Neural progenitor cell (in vitro differentiated cells): ENCODE results near the gene NR4A3. TPM values are rescaled to one million over a fixed set of nuclear protein-coding genes. Genes with fewer than 3 reads are reported as not detected.

Experiments
- DNase-seq: peaks from one replicate; pipeline ENCODE4 v3.0.0-alpha.2; 2016; ENCODE audit warnings: low spot score
- H2AFZ ChIP-seq: fragments of 200-600 bp; sonication (generic); replicated peaks from 2 replicates; pipeline ENCODE4 v1.6.1; 2016; ENCODE audit warnings: antibody characterized with exemption
- H3F3A ChIP-seq: fragments of 200-600 bp; sonication (generic); 2 replicates; pipeline ENCODE4 v1.6.1; 2016; ENCODE audit warnings: antibody characterized with exemption, low read depth
- H3K27ac ChIP-seq: fragments of 200-600 bp; sonication (generic); 2 replicates; pipeline ENCODE4 v1.5.1; 2016; ENCODE audit warnings: mild to moderate bottlenecking
- H3K27me3 ChIP-seq: fragments of 200-600 bp; sonication (generic); 2 replicates; pipeline ENCODE4 v1.6.1; 2016; ENCODE audit warnings: mild to moderate bottlenecking, moderate library complexity
- H3K36me3 ChIP-seq: fragments of 200-600 bp; sonication (generic); 2 replicates; pipeline ENCODE4 v1.5.1; 2016
- H3K4me1 ChIP-seq: fragments of 200-600 bp; sonication (generic); 2 replicates; pipeline ENCODE4 v1.6.1; 2016; ENCODE audit warnings: mixed run types
- H3K4me2 ChIP-seq: fragments of 200-600 bp; sonication (generic); 2 replicates; pipeline ENCODE4 v1.6.1; 2016
- H3K4me3 ChIP-seq: fragments of 200-600 bp; sonication (generic); 2 replicates; pipeline ENCODE4 v1.5.1; 2016
- H3K79me2 ChIP-seq: fragments of 200-600 bp; sonication (generic); 2 replicates; pipeline ENCODE4 v1.6.1; 2016; ENCODE audit warnings: low read depth
- H3K9ac ChIP-seq: fragments of 200-600 bp; sonication (generic); 2 replicates; pipeline ENCODE4 v1.6.1; 2016
- H3K9me3 ChIP-seq: fragments of 200-600 bp; sonication (generic); 2 replicates; pipeline ENCODE4 v1.5.1; 2016; ENCODE audit warnings: low read depth
- H4K20me1 ChIP-seq: fragments of 200-600 bp; sonication (generic); 2 replicates; pipeline ENCODE4 v1.6.1; 2016; ENCODE audit warnings: low read depth
- H3K27ac Mint-ChIP-seq: 3 replicates; pipeline ENCODE4 v1.8.0; 2021; ENCODE audit warnings: mixed read lengths
- H3K27me3 Mint-ChIP-seq: 2 replicates; pipeline ENCODE4 v1.8.0; 2022; ENCODE audit warnings: low read depth, mild to moderate bottlenecking, inconsistent platforms, moderate library complexity, mixed read lengths; ENCODE audit not compliant: insufficient read depth
- H3K36me3 Mint-ChIP-seq: 3 replicates; pipeline ENCODE4 v1.8.0; 2021; ENCODE audit warnings: mixed read lengths
- H3K4me1 Mint-ChIP-seq: 3 replicates; pipeline ENCODE4 v1.8.0; 2021; ENCODE audit warnings: mixed read lengths
- H3K4me3 Mint-ChIP-seq: 3 replicates; pipeline ENCODE4 v1.8.0; 2021; ENCODE audit warnings: mild to moderate bottlenecking, moderate library complexity, mixed read lengths
- H3K9me3 Mint-ChIP-seq: 3 replicates; pipeline ENCODE4 v1.8.0; 2020; ENCODE audit warnings: mixed read lengths
- CTCF ChIP-seq: fragments of 200-600 bp; sonication (generic); IDR thresholded peaks from 2 replicates; pipeline ENCODE4 v1.5.1; 2017; ENCODE audit warnings: antibody characterized with exemption, mild to moderate bottlenecking
- EZH2 ChIP-seq: fragments of 200-600 bp; sonication (generic); IDR thresholded peaks from 2 replicates; pipeline ENCODE4 v1.6.1; 2017; ENCODE audit warnings: antibody characterized with exemption, mild to moderate bottlenecking, moderate library complexity
- EZH2phosphoT487 ChIP-seq: fragments of 200-600 bp; sonication (generic); IDR thresholded peaks from 2 replicates; pipeline ENCODE4 v1.6.1; 2017; ENCODE audit warnings: antibody characterized with exemption
- total RNA-seq: library from RNA; depleted of rRNA; stranded (reverse); fragments of >200 nt; gene quantifications from 2 replicates; pipeline ENCODE4 v1.2.3, GENCODE V29; 2015; ENCODE audit warnings: low replicate concordance

Gene NR4A3
- total RNA-seq, 1 donor from 2014 or later = 0.26 TPM

GRCh38 chr9:99896119-99896518 lies 74.4 kb downstream of the NR4A3 start:
- H3K4me1 ChIP-seq = peaks cover 13% of the 10 kb centered on the region
- no peak overlapping the region for H3K4me2 ChIP-seq
- Mint-ChIP-seq H3K4me3 (no peak overlapping the region), H3K36me3 (no peaks in the 10 kb centered on the region), H3K27ac (no peak overlapping the region), H3K4me1 (peaks cover 8% of the 10 kb centered on the region), H3K9me3 (no peaks in the 10 kb centered on the region), H3K27me3 (no peaks in the 10 kb centered on the region)
- no peaks in the 10 kb centered on the region for H3K9me3 ChIP-seq
- no peak for DNase-seq
- H3K27me3 ChIP-seq = no peaks in the 10 kb centered on the region
- H3F3A ChIP-seq = no peaks in the 10 kb centered on the region
- no peak overlapping the region for H3K27ac ChIP-seq
- H4K20me1 ChIP-seq = no peaks in the 10 kb centered on the region
- no peak overlapping the region for H3K4me3 ChIP-seq
- TF ChIP-seq EZH2phosphoT487 (no peak), EZH2 (no peak), CTCF (no peak)
- H3K79me2 ChIP-seq = no peaks in the 10 kb centered on the region
- no peaks in the 10 kb centered on the region for H3K36me3 ChIP-seq
- H3K9ac ChIP-seq = no peak overlapping the region
- no peak overlapping the region for H2AFZ ChIP-seq

GRCh38 chr9:99903393-99903792 lies 81.7 kb downstream of the NR4A3 start:
- Histone ChIP-seq H3K27me3 (peaks cover 8% of the 10 kb centered on the region), H3K27ac (no peak overlapping the region), H3K79me2 (peaks cover 15% of the 10 kb centered on the region), H3K4me2 (no peak overlapping the region), H3K36me3 (no peaks in the 10 kb centered on the region), H3K4me3 (no peak overlapping the region), H3K9ac (no peak overlapping the region), H2AFZ (no peak overlapping the region), H3K9me3 (no peaks in the 10 kb centered on the region), H3K4me1 (peaks cover 16% of the 10 kb centered on the region), H4K20me1 (no peaks in the 10 kb centered on the region), H3F3A (peaks cover 7% of the 10 kb centered on the region)
- Mint-ChIP-seq H3K4me1 (peaks cover 10% of the 10 kb centered on the region), H3K4me3 (no peak overlapping the region), H3K27ac (no peak overlapping the region), H3K27me3 (no peaks in the 10 kb centered on the region), H3K9me3 (no peaks in the 10 kb centered on the region), H3K36me3 (no peaks in the 10 kb centered on the region)
- TF ChIP-seq EZH2phosphoT487 = no peak
- no peak for TF ChIP-seq EZH2
- TF ChIP-seq CTCF = no peak
- DNase-seq = no peak

GRCh38 chr9:99905833-99906402 lies 84.2 kb downstream of the NR4A3 start:
- Histone ChIP-seq H3K4me3 (peak overlapping the region; percentile 83), H3K79me2 (peaks cover 20% of the 10 kb centered on the region), H4K20me1 (no peaks in the 10 kb centered on the region), H3F3A (peaks cover 7% of the 10 kb centered on the region), H3K9ac (no peak overlapping the region), H3K4me2 (peak overlapping the region; percentile 93), H3K27ac (no peak overlapping the region), H3K27me3 (peaks cover 8% of the 10 kb centered on the region), H3K36me3 (no peaks in the 10 kb centered on the region), H3K9me3 (no peaks in the 10 kb centered on the region), H2AFZ (peak overlapping the region; percentile 95), H3K4me1 (peaks cover 16% of the 10 kb centered on the region)
- H3K4me1 Mint-ChIP-seq = peaks cover 10% of the 10 kb centered on the region
- H3K36me3 Mint-ChIP-seq = peaks cover 2% of the 10 kb centered on the region
- no peak for DNase-seq
- no peak overlapping the region for H3K27ac Mint-ChIP-seq
- no peaks in the 10 kb centered on the region for H3K9me3 Mint-ChIP-seq
- peak overlapping the region; percentile 87 for H3K4me3 Mint-ChIP-seq
- no peaks in the 10 kb centered on the region for H3K27me3 Mint-ChIP-seq
- TF ChIP-seq CTCF (no peak), EZH2 (no peak)
